Measurements from ENCODE around the gene DNAJB2.

The DNAJB2 gene

GRCh38 chr2:219279151-219279915, at the start of gene DNAJB2:
Gene DNAJB2, plus strand, starts transcription at chr2:219279366. Its CDS starts 468 bp downstream, at chr2:219279834.
- peak; percentile 96 to 98 for DNase-seq (ENCODE audit: low read depth in 1 of 2, low spot score in 1 of 2)

- DNase-seq (ENCODE audit: low read depth in 1 of 2, low spot score in 1 of 2): peak in 1 of 2 donors; percentile 27
Measured at GRCh38 chr2:219230059-219230540, 49.1 kb upstream of the DNAJB2 start.

GRCh38 chr2:219234331-219234730, 44.8 kb upstream of the DNAJB2 start:
- DNase-seq (ENCODE audit: low read depth in 1 of 2, low spot score in 1 of 2): no peak

GRCh38 chr2:219243291-219243761, 35.8 kb upstream of the DNAJB2 start:
- no peak for DNase-seq (ENCODE audit: low read depth in 1 of 2, low spot score in 1 of 2)

- no peak for DNase-seq (ENCODE audit: low read depth in 1 of 2, low spot score in 1 of 2)
Measured at GRCh38 chr2:219244789-219245147, 34.4 kb upstream of the DNAJB2 start.

- DNase-seq (ENCODE audit: low read depth in 1 of 2, low spot score in 1 of 2): peak; percentile 83 to 85
Measured at GRCh38 chr2:219245148-219245898, 33.8 kb upstream of the DNAJB2 start, which contains the start of the genes GLB1L and STK16. Gene GLB1L, minus strand, starts transcription at chr2:219245444. Its CDS starts 1,871 bp downstream, at chr2:219243573. Gene STK16, plus strand, starts transcription at chr2:219245479. Its CDS starts 521 bp downstream, at chr2:219246000.

GRCh38 chr2:219245899-219246230, 33.3 kb upstream of the DNAJB2 start:
- no peak for DNase-seq (ENCODE audit: low read depth in 1 of 2, low spot score in 1 of 2)

- DNase-seq (ENCODE audit: low read depth in 1 of 2, low spot score in 1 of 2): no peak
Measured at GRCh38 chr2:219246559-219246958, 32.6 kb upstream of the DNAJB2 start.

GRCh38 chr2:219247678-219248642, 31.2 kb upstream of the DNAJB2 start:
- DNase-seq (ENCODE audit: low read depth in 1 of 2, low spot score in 1 of 2): peak; percentile 30 to 45

- no peak for DNase-seq (ENCODE audit: low read depth in 1 of 2, low spot score in 1 of 2)
Measured at GRCh38 chr2:219248845-219249202, 30.3 kb upstream of the DNAJB2 start.

GRCh38 chr2:219249203-219249980, 29.8 kb upstream of the DNAJB2 start:
- no peak for DNase-seq (ENCODE audit: low read depth in 1 of 2, low spot score in 1 of 2)

GRCh38 chr2:219250049-219250781, 29.0 kb upstream of the DNAJB2 start:
- no peak for DNase-seq (ENCODE audit: low read depth in 1 of 2, low spot score in 1 of 2)

- DNase-seq (ENCODE audit: low read depth in 1 of 2, low spot score in 1 of 2): no peak
Measured at GRCh38 chr2:219251656-219252055, 27.5 kb upstream of the DNAJB2 start.

GRCh38 chr2:219252084-219252483, 27.1 kb upstream of the DNAJB2 start:
- no peak for DNase-seq (ENCODE audit: low read depth in 1 of 2, low spot score in 1 of 2)

- DNase-seq (ENCODE audit: low read depth in 1 of 2, low spot score in 1 of 2): no peak
Measured at GRCh38 chr2:219252570-219252899, 26.6 kb upstream of the DNAJB2 start.

GRCh38 chr2:219252900-219253752, 26.0 kb upstream of the DNAJB2 start, which contains the start of gene TUBA4B:
Gene TUBA4B, plus strand, starts transcription at chr2:219253243. Its CDS starts 165 bp downstream, at chr2:219253408.
- DNase-seq (ENCODE audit: low read depth in 1 of 2, low spot score in 1 of 2): no peak

- DNase-seq (ENCODE audit: low read depth in 1 of 2, low spot score in 1 of 2): peak; percentile 81 to 87
Measured at GRCh38 chr2:219253753-219254589, 25.2 kb upstream of the DNAJB2 start, which contains the start of gene TUBA4A. Gene TUBA4A, minus strand, starts transcription at chr2:219253918. Its CDS starts 60 bp downstream, at chr2:219253858.
